ENCODE measurements around the gene GPRIN3.

GRCh38 chr4:89248879-89249281 is 58.7 kb downstream of the GPRIN3 start:
- TF ChIP-seq CTCF (conservative IDR thresholded peaks at IDR 0.05) (no peak), ZFX (IDR thresholded peaks at IDR 0.05) (no peak)
